Adipocyte (in vitro differentiated cells): ENCODE measurements around the gene CUL3.
A peak's percentile ranks its signal among the peaks of the same experiment; 100 is the strongest.
"Not testable (repeated sequence)": the region's sequence is repeated elsewhere in the genome, so short reads cannot be mapped to it uniquely, and the experiment has no call there.

Experiments used
- DNase-seq: peaks from one replicate; pipeline ENCODE4 v3.0.0-alpha.2; 2015; ENCODE audit warnings: low read depth
- H3K27me3 ChIP-seq: replicated peaks from 2 replicates; pipeline ENCODE4 v1.7.0; 2013; ENCODE audit warnings: mild to moderate bottlenecking, low read length, moderate library complexity; ENCODE audit not compliant: control insufficient read depth, insufficient read depth
- H3K36me3 ChIP-seq: 2 replicates; pipeline ENCODE4 v1.7.0; 2013; ENCODE audit warnings: low read length, mild to moderate bottlenecking, moderate library complexity; ENCODE audit not compliant: control insufficient read depth, insufficient read depth, severe bottlenecking
- H3K4me1 ChIP-seq: 2 replicates; pipeline ENCODE4 v1.7.0; 2013; ENCODE audit warnings: mild to moderate bottlenecking, low read length, moderate library complexity; ENCODE audit not compliant: control insufficient read depth, insufficient read depth
- H3K4me3 ChIP-seq: 2 replicates; pipeline ENCODE4 v1.7.0; 2013; ENCODE audit warnings: mild to moderate bottlenecking, low read length, moderate library complexity
- H3K9ac ChIP-seq: 2 replicates; pipeline ENCODE4 v1.7.0; 2013; ENCODE audit warnings: mild to moderate bottlenecking, low read length, moderate library complexity
- H3K9me3 ChIP-seq: 2 replicates; pipeline ENCODE4 v1.7.0; 2013; ENCODE audit warnings: mild to moderate bottlenecking, low read length, moderate library complexity; ENCODE audit not compliant: control insufficient read depth

CUL3 gene

DNA sequence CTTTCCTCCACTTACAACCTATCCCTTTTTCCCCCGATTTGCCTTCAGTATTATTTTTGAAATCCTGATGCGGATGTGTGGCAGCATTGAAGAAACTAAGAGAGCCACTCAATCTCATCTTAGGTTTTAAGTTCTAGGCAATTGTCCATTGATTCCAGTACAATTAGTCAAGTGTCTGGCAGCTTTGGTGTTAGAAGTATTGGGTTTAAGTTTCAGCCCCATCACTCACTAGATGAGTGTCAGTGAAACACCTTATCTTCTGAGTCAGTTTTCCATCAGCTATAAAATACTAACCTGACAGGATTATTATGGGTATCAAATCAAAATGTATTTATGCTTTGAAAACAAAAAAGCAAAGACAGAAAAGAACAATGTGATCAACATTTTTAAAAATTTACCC lies 16.8 kb upstream of the CUL3 start:
- Histone ChIP-seq H3K4me3 (no peak overlapping the region), H3K36me3 (no peaks in the 10 kb centered on the region), H3K27me3 (no peaks in the 10 kb centered on the region), H3K9ac (no peak overlapping the region), H3K9me3 (no peaks in the 10 kb centered on the region), H3K4me1 (no peaks in the 10 kb centered on the region)
- DNase-seq = no peak

DNA sequence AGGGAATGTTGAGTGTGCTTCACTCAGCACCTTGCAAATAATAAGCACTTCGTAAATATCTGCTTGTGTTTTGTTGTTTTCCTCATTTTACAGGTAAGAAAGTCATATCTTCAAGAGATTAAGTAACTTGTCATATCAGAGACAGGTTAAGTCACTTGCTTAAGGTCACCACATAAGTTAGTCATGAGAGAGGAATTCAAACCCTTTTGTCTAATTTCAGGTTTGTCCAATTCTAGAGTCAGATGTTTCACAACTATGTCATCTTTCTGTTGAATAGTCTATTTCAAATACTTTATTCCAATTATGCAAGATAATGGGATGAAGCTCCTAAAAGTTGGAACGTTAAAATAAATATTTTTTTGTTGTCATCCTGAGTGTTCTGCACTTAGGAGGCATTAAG lies 13.5 kb upstream of the CUL3 start:
- Histone ChIP-seq H3K4me1 (no peaks in the 10 kb centered on the region), H3K36me3 (no peaks in the 10 kb centered on the region), H3K4me3 (no peak overlapping the region), H3K27me3 (no peaks in the 10 kb centered on the region), H3K9ac (no peak overlapping the region), H3K9me3 (no peaks in the 10 kb centered on the region)
- DNase-seq = no peak

DNA sequence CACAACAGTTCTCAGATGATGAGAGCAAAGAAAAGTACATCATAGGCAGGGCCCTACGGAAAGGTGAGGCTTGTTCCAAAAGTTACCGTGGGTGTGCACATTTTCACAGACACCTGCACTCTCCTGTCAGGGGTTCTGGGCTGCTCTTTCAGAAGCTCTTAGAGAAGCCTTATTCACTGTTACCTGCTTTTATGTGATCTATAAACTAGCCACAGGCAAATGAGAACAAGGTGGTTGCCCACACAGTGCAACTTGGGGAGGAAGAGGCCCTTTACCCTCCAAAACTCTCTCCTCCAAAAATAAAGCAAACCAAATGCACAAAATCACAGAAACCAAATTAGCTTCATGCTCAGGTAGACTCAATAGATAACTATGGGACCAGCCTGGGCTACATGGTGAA lies 11.1 kb upstream of the CUL3 start:
- no peak overlapping the region for H3K9ac ChIP-seq
- H3K4me3 ChIP-seq = no peak overlapping the region
- H3K4me1 ChIP-seq = no peaks in the 10 kb centered on the region

DNA sequence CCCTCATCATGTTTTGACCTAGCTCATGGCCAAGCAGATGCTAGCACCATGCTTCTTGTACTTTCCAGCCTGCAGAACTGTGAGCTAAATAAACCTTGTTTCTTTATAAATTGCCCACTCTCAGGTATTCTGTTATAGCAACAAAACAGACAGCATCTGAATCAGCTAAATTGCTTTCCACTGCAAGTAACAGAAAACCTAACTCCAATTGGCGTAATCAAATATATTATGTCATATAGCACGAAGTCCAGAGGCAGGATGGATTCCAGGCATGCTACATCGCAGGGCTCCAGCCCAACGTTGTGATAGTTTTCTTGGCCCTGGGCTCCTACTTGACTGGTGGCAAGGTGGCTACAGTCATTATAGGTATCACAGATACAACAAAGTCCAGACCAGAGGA lies 10.4 kb upstream of the CUL3 start:
- no peaks in the 10 kb centered on the region for H3K27me3 ChIP-seq
- H3K9me3 ChIP-seq = no peaks in the 10 kb centered on the region
- H3K36me3 ChIP-seq = no peaks in the 10 kb centered on the region
- no peak overlapping the region for H3K9ac ChIP-seq
- no peaks in the 10 kb centered on the region for H3K4me1 ChIP-seq
- no peak for DNase-seq
- no peak overlapping the region for H3K4me3 ChIP-seq

More for the DNA sequence above, 11.1 kb upstream of the CUL3 start:
- Histone ChIP-seq H3K9me3 (no peaks in the 10 kb centered on the region), H3K36me3 (no peaks in the 10 kb centered on the region), H3K27me3 (no peaks in the 10 kb centered on the region)
- no peak for DNase-seq

DNA sequence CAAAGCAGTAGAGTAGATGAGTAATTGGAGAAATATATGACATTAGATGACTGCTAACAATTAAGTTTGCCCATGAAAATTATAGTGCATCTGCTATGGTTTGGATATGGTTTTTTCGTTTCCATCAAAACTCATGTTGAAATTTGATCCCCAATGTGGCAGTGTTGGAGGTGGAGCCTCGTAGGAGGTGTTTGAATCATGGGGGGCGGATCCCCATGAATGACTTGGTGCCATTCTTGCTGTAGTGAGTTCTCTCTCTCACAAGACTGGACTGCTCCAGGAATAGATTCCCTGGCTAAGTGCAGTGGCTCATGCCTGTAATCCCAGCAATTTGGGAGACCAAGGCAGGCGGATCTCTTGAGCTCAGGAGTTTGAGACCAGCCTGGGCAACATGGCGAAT lies 9.7 kb upstream of the CUL3 start:
- no peak for DNase-seq
- H3K9me3 ChIP-seq = no peaks in the 10 kb centered on the region
- no peaks in the 10 kb centered on the region for H3K4me1 ChIP-seq
- no peaks in the 10 kb centered on the region for H3K27me3 ChIP-seq
- no peak overlapping the region for H3K9ac ChIP-seq
- H3K36me3 ChIP-seq = no peaks in the 10 kb centered on the region
- no peak overlapping the region for H3K4me3 ChIP-seq

DNA sequence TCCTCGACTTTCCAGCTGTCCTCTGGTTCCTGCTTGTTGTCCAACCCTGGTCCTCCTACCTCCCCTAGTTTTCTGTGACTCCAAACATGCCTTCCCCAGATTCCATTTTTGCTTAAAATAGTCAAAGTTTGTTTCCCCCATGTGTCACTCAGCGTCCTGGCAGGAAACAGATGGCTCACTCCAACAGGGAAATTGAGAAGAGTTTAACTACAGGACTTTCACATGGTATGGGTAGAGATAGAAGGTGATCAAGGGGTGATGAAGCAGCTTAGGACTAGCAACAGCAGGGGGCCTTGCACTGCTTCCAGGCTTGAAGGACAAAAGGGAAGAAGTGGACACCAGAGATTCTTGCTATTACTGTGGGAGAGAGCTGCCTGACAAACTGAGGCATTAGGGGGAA lies 6.1 kb upstream of the CUL3 start:
- H3K4me3 ChIP-seq = no peak overlapping the region
- H3K27me3 ChIP-seq = no peaks in the 10 kb centered on the region
- peaks cover 11% of the 10 kb centered on the region for H3K4me1 ChIP-seq
- no peaks in the 10 kb centered on the region for H3K9me3 ChIP-seq
- H3K36me3 ChIP-seq = no peaks in the 10 kb centered on the region
- H3K9ac ChIP-seq = no peak overlapping the region
- no peak for DNase-seq

DNA sequence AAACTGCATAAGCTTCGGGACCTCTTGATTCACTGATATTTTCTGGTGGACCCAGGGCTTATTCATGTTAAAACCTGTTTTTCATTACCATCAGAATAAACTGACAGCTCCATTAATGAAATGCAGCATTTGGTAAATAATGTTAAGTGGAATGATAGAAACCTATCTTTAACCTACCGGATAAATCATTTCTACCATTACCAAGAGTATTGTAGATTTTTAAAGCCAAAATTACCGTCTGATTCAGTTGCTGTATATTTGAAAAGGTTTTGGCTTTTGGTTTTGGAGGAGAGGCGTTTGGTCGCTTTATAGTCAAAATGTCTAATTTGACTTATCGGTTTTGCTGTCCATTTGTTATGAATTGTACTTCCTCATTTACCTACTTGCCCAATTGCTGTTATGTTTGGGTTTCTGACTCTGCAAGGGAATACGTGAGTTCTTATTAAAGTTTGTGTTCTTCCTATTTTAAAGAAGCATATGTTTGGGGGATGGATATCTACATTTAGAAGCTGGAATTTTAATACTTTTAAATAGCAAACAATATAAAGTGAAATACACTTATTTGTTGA lies 1.0 kb upstream of the CUL3 start:
- Histone ChIP-seq H3K9ac (peak overlapping the region; percentile 83), H3K4me3 (peak overlapping the region; percentile 91), H3K9me3 (no peaks in the 10 kb centered on the region), H3K4me1 (peaks cover 27% of the 10 kb centered on the region), H3K27me3 (no peaks in the 10 kb centered on the region), H3K36me3 (no peaks in the 10 kb centered on the region)
- no peak for DNase-seq

DNA sequence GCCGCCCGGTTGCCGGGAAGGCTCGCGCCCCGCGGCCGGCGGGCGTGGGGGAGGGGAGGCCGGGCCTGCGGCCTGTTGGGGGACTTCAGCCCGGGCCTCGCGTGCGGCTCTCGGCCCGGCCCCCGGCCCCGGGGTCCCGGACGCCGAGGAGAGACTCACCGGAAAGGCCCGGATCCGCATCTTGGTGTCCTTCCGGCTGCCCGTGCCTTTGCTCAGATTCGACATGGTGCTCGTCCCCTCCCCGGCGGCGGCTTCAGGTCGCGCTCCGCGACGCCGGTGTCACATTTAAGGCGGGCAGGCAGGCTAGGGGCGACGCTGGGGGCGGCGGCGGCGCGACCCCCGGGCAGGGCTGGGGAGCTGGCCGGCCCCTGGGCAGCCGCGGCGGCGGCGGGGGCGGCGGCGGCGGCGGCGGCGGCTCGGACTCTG lies 365 bp downstream of the CUL3 start:
- no peaks in the 10 kb centered on the region for H3K27me3 ChIP-seq
- peaks cover 31% of the 10 kb centered on the region for H3K4me1 ChIP-seq
- DNase-seq = peak; percentile 67
- peak overlapping the region; percentile 96 for H3K9ac ChIP-seq
- no peaks in the 10 kb centered on the region for H3K36me3 ChIP-seq
- peak overlapping the region; percentile 96 for H3K4me3 ChIP-seq
- H3K9me3 ChIP-seq = no peaks in the 10 kb centered on the region

DNA sequence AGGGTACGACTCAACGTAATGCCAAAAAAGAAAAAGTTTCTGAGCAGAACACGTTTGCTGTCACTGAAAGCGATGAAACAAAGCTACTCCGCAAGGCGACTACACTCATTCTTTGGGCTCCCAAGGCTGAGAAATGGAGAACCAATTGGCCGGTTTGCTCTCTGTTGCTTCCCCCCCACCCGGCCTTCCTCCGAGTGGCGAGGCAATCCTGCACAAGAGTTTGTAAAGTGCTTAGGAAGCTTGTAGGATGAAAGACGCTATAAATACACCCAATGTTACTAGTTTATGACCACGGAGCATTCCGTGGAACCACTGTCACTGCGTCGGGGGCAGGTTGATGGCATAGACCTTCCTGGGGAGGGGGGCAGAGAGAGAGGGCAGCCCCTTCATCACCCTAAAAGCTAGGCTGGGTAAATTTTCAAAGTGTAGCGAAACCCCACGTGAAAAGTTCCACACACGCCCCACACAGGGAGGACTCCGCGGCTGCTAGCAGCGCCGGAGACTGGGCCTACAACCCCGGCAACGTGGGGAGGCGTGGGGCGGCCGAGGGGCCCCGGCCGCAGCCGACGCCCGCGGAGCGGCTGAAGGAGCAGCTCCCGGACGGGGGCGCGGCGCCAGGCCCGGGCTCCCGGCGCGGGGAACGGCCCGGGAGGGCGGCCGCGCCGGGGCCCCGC lies 915 bp downstream of the CUL3 start:
- no peaks in the 10 kb centered on the region for H3K27me3 ChIP-seq
- H3K9me3 ChIP-seq = no peaks in the 10 kb centered on the region
- peak overlapping the region; percentile 96 for H3K9ac ChIP-seq
- peak overlapping the region; percentile 96 for H3K4me3 ChIP-seq
- peaks cover 37% of the 10 kb centered on the region for H3K4me1 ChIP-seq
- H3K36me3 ChIP-seq = no peaks in the 10 kb centered on the region
- peak; percentile 73 for DNase-seq

DNA sequence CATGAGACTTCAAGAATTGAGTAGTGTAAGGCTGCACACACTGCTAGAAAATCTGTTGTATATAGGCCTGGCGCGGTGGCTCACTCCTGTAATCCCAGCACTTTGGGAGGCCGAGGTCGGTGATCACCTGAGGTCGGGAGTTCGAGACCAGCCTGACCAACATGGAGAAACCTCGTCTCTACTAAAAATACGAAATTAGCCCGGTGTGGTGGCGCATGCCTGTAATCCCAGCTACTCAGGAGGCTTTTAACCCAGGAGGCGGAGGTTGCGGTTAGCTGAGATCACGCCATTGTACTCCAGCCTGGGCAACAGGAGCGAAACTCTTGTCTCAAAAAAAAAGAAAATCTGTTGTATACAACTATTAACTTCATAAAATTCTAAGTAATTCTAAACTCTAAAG lies 2.1 kb downstream of the CUL3 start:
- H3K4me1 ChIP-seq = peaks cover 49% of the 10 kb centered on the region
- H3K4me3 ChIP-seq = peak overlapping the region; percentile 96

DNA sequence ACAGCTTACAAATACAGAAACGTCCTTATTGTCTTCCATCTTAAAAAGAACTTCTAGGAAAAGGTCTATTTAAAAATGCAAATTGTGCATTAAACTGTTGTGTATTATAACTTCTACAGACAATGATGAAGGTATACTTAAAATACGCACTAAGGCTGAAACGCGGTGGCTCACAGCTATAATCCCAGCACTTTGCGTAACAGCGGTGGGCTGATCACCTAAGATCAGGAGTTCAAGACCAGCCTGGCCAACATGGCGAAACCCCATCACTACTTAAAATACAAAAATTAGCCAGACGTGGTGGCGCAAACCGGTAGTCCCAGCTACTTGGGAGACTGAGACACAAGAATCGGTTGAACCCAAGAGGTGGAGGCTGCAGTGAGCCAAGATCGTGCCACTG lies 4.9 kb downstream of the CUL3 start:
- no peak overlapping the region for H3K9ac ChIP-seq
- peaks cover 47% of the 10 kb centered on the region for H3K4me1 ChIP-seq
- H3K36me3 ChIP-seq = no peaks in the 10 kb centered on the region
- no peak for DNase-seq
- H3K4me3 ChIP-seq = no peak overlapping the region
- H3K27me3 ChIP-seq = no peaks in the 10 kb centered on the region
- no peaks in the 10 kb centered on the region for H3K9me3 ChIP-seq

More for the DNA sequence above, 2.1 kb downstream of the CUL3 start:
- not testable (repeated sequence) for H3K27me3 ChIP-seq, DNase-seq, H3K36me3 ChIP-seq, H3K9me3 ChIP-seq
- H3K9ac ChIP-seq = peak overlapping the region; percentile 96

DNA sequence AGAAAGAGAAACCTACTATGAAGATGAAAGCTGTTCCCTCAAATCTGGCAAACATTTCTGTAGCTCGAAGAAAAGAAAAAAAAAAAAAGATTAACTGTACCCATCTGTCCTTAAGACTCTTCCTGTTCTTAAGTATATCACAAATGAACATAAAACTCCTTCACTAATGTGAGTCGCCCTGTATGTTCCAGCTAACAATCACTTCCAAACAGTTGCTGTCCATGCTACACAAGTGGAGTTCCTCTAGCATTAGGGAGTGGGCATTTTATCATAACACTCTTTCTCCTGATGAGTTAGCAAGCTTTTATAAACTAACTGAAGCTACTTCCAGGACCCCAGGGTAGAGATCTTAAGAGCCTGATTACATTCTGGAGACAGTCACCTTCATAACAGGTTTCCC lies 5.8 kb downstream of the CUL3 start:
- H3K9ac ChIP-seq = no peak overlapping the region
- DNase-seq = peak; percentile 43
- H3K36me3 ChIP-seq = no peaks in the 10 kb centered on the region
- no peak overlapping the region for H3K4me3 ChIP-seq
- H3K4me1 ChIP-seq = peaks cover 55% of the 10 kb centered on the region
- no peaks in the 10 kb centered on the region for H3K9me3 ChIP-seq
- H3K27me3 ChIP-seq = no peaks in the 10 kb centered on the region
